ENCODE results near the gene GPR22. TPM values are rescaled to one million over a fixed set of nuclear protein-coding genes. Genes with fewer than 3 reads are reported as not detected.

Gene GPR22, protein sequence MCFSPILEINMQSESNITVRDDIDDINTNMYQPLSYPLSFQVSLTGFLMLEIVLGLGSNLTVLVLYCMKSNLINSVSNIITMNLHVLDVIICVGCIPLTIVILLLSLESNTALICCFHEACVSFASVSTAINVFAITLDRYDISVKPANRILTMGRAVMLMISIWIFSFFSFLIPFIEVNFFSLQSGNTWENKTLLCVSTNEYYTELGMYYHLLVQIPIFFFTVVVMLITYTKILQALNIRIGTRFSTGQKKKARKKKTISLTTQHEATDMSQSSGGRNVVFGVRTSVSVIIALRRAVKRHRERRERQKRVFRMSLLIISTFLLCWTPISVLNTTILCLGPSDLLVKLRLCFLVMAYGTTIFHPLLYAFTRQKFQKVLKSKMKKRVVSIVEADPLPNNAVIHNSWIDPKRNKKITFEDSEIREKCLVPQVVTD
- total RNA-seq (2022; extraction: Qiagen RNA extraction; ENCODE audit: low read depth): not detected in 5 replicates

GRCh38 chr7:107469929-107470328, at the start of gene GPR22:
Gene GPR22 (plus strand): TSS chr7:107470057. CDS start chr7:107474061, 4,004 bp downstream.

Other genes with a start within 250 kb of the GPR22 start
- gene COG5, start 93.9 kb downstream of the GPR22 start, total RNA-seq (2022; extraction: Qiagen RNA extraction; ENCODE audit: low read depth): 9.4 to 13.9 TPM (median 11.7 TPM) in 5 replicates
- gene DUS4L, start 93.9 kb downstream of the GPR22 start, total RNA-seq (2022; extraction: Qiagen RNA extraction; ENCODE audit: low read depth): 8.6 to 11.4 TPM (median 10.2 TPM) in 5 replicates
- 33.5 to 47.6 TPM (median 38.0 TPM) in 5 replicates for gene BCAP29, start 110.2 kb downstream of the GPR22 start, total RNA-seq (2022; extraction: Qiagen RNA extraction; ENCODE audit: low read depth)
- gene SLC26A4, start 190.8 kb downstream of the GPR22 start, total RNA-seq (2022; extraction: Qiagen RNA extraction; ENCODE audit: low read depth): 0.08 to 0.12 TPM (median 0.09 TPM) in 4 of 5 replicates, not detected in the other